HCT116 (cell line): Measurements from ENCODE around the gene SNAPC2. TPM values are rescaled to one million over a fixed set of nuclear protein-coding genes. Genes with fewer than 3 reads are reported as not detected.
A peak's percentile ranks its signal among the peaks of the same experiment; 100 is the strongest.

Experiments used
- ATAC-seq: fragments of 200-7000 bp; cut with Tn5 transposase; 2 replicates; pipeline ENCODE4 v1.9.1; 2020; ENCODE audit warnings: mild to moderate bottlenecking, moderate library complexity
- BruUV-seq: library from RNA; stranded (reverse); fragments of 400-500 nt; replicated peaks from 2 replicates; lab custom pipeline; 2021; lab: Mats Ljungman, UMichigan
- CTCF ChIA-PET: fragments of 300-600 bp; sonication (Branson Sonifier 250); formaldehyde crosslinking; loops from one replicate; lab custom pipeline; 2021; ENCODE audit warnings: antibody characterized with exemption; lab: Charles Lee
- POLR2A ChIA-PET: fragments of 300-600, 350-600 bp; sonication (Branson Sonifier 250); formaldehyde crosslinking; loops from one replicate; lab custom pipeline; 2021; ENCODE audit warnings: antibody characterized with exemption; lab: Charles Lee
- RAD21 ChIA-PET, 2 experiments: fragments of 300-600 bp; sonication (Branson Sonifier 250); formaldehyde crosslinking; loops; one replicate each; lab custom pipeline; 2023; ENCODE audit warnings: low total read pairs in 2 of 2; ENCODE audit not compliant: uncharacterized antibody in 2 of 2, unreplicated experiment in 2 of 2, low non-redundant PET in 1 of 2; lab: Charles Lee
- DNase-seq: peaks from one replicate; pipeline ENCODE4 v3.0.0-alpha.2; 2010; ENCODE audit warnings: low read depth, low spot score
- H2AFZ ChIP-seq: fragments of 200-600 bp; shearing (Covaris generic), sonication (generic); 2 replicates; pipeline ENCODE4 v1.6.1; 2017; ENCODE audit warnings: low read depth, mixed run types, mixed read lengths, antibody characterized with exemption, low read length; ENCODE audit not compliant: poor library complexity, severe bottlenecking
- H3K27ac ChIP-seq: 2 replicates; pipeline ENCODE4 v1.5.1; 2012; ENCODE audit warnings: low read depth, low read length
- H3K27me3 ChIP-seq: fragments of 200-600 bp; sonication (generic); 2 replicates; pipeline ENCODE4 v1.6.1; 2016; ENCODE audit warnings: mixed run types, low read length, mixed read lengths; ENCODE audit not compliant: insufficient read depth
- H3K36me3 ChIP-seq, 2 experiments: fragments of 200-500 bp in 1 of 2; fragments of 200-600 bp in 1 of 2; sonication (Bioruptor generic) in 1 of 2; sonication (generic) in 1 of 2; 2 replicates each; pipeline versions ENCODE4 v1.5.1 to v1.6.1; 2014 to 2016; ENCODE audit warnings: low read length in 2 of 2, inconsistent platforms in 1 of 2, mixed read lengths in 1 of 2, mixed run types in 1 of 2; ENCODE audit not compliant: insufficient read depth in 2 of 2, control insufficient read depth in 1 of 2
- H3K4me1 ChIP-seq, 2 experiments: fragments of 200-600 bp in 1 of 2; sonication (generic) in 1 of 2; 2 replicates each; pipeline versions ENCODE4 v1.5.1 to v1.6.1; 2012 to 2017; ENCODE audit warnings: low read length in 2 of 2, inconsistent platforms in 1 of 2, mild to moderate bottlenecking in 1 of 2, mixed read lengths in 1 of 2, mixed run types in 1 of 2, moderate library complexity in 1 of 2; ENCODE audit not compliant: insufficient read depth in 2 of 2, control insufficient read depth in 1 of 2
- H3K4me2 ChIP-seq: fragments of 200-600 bp; sonication (generic); 2 replicates; pipeline ENCODE4 v1.6.1; 2017; ENCODE audit warnings: mixed run types, low read length, mixed read lengths
- H3K4me3 ChIP-seq, 2 experiments: fragments of 200-600 bp in 1 of 2; sonication (generic) in 1 of 2; replicated peaks in 1 of 2; 2 replicates each; pipeline ENCODE4 v1.5.1; 2011 to 2016; ENCODE audit warnings: low read length in 2 of 2, control low read depth in 1 of 2, low read depth in 1 of 2, mild to moderate bottlenecking in 1 of 2, mixed read lengths in 1 of 2, mixed run types in 1 of 2
- H3K79me2 ChIP-seq: fragments of 200-600 bp; sonication (generic); 2 replicates; pipeline ENCODE4 v1.6.1; 2017; ENCODE audit warnings: mild to moderate bottlenecking, mixed run types, low read length, moderate library complexity, mixed read lengths; ENCODE audit not compliant: insufficient read depth
- H3K9ac ChIP-seq: fragments of 200-600 bp; sonication (generic); 2 replicates; pipeline ENCODE4 v1.6.1; 2016; ENCODE audit warnings: low read length, mixed read lengths
- H3K9me2 ChIP-seq: fragments of 200-600 bp; sonication (generic), shearing (Covaris generic); 2 replicates; pipeline ENCODE4 v1.6.1; 2017; ENCODE audit warnings: mixed run types, mild to moderate bottlenecking, moderate library complexity; ENCODE audit not compliant: insufficient read depth
- H3K9me3 ChIP-seq, 2 experiments: fragments of 200-500 bp in 1 of 2; fragments of 200-600 bp in 1 of 2; sonication (Bioruptor generic) in 1 of 2; sonication (generic) in 1 of 2; 2 replicates each; pipeline ENCODE4 v1.6.1; 2014 to 2017; ENCODE audit warnings: low read length in 2 of 2, mixed read lengths in 2 of 2, inconsistent platforms in 1 of 2, low read depth in 1 of 2, mild to moderate bottlenecking in 1 of 2, mixed run types in 1 of 2, moderate library complexity in 1 of 2; ENCODE audit not compliant: control insufficient read depth in 1 of 2, insufficient read depth in 1 of 2
- H4K20me1 ChIP-seq: fragments of 200-600 bp; sonication (generic), shearing (Covaris generic); 2 replicates; pipeline ENCODE4 v1.6.1; 2017; ENCODE audit warnings: mixed run types, mild to moderate bottlenecking, moderate library complexity; ENCODE audit not compliant: insufficient read depth
- CBX3 ChIP-seq: IDR thresholded peaks from 2 replicates; pipeline ENCODE4 v1.6.1; 2012; ENCODE audit warnings: low read depth
- CEBPB ChIP-seq: IDR thresholded peaks from 2 replicates; pipeline ENCODE4 v1.6.1; 2012; ENCODE audit warnings: low read depth
- JUND ChIP-seq: IDR thresholded peaks from 2 replicates; pipeline ENCODE4 v1.6.1; 2012
- POLR2A ChIP-seq: IDR thresholded peaks from 2 replicates; pipeline ENCODE4 v1.7.0; 2011; ENCODE audit warnings: borderline replicate concordance; ENCODE audit not compliant: insufficient read depth, insufficient read length; ENCODE audit errors: extremely low read depth
- POLR2AphosphoS5 ChIP-seq: IDR thresholded peaks from 2 replicates; pipeline ENCODE4 v1.6.1; 2011; ENCODE audit warnings: mild to moderate bottlenecking, low read depth, low read length, moderate library complexity
- RAD21 ChIP-seq: IDR thresholded peaks from 2 replicates; pipeline ENCODE4 v1.6.1; 2012; ENCODE audit warnings: low read depth, mild to moderate bottlenecking
- SIN3A ChIP-seq: IDR thresholded peaks from 2 replicates; pipeline ENCODE4 v1.6.1; 2012; ENCODE audit warnings: low read depth
- SP1 ChIP-seq: IDR thresholded peaks from 2 replicates; pipeline ENCODE4 v1.6.1; 2012; ENCODE audit warnings: low read depth
- SRF ChIP-seq: IDR thresholded peaks from 2 replicates; pipeline ENCODE4 v1.6.1; 2012; ENCODE audit warnings: low read depth
- ZFX ChIP-seq: fragments of 450-650 bp; IDR thresholded peaks from 2 replicates; pipeline ENCODE4 v1.6.1; 2017
- ZNF274 ChIP-seq: fragments of 200-500 bp; sonication (Bioruptor generic); IDR thresholded peaks from 2 replicates; pipeline ENCODE4 v1.6.1; 2014; ENCODE audit warnings: mild to moderate bottlenecking, low read depth, low read length, inconsistent platforms
- intact Hi-C: fragments of 100-400 bp; cut with micrococcal nuclease; formaldehyde crosslinking; loops from 2 replicates; pipeline ENCODE4 v1.10.0; 2022
- total RNA-seq: library from RNA; stranded (reverse); gene quantifications from one replicate; pipeline ENCODE4 v1.2.1, GENCODE V29; 2021; ENCODE audit not compliant: unreplicated experiment
- TF ChIP-seq, protein P1 (sequence below): IDR thresholded peaks from 2 replicates; pipeline ENCODE4 v1.6.1; 2011; ENCODE audit warnings: mild to moderate bottlenecking, low read length, moderate library complexity; ENCODE audit not compliant: insufficient replicate concordance; ENCODE audit errors: extremely low read depth
- TF ChIP-seq, protein P2 (sequence below), 3 experiments: fragments of 200-600 bp in 1 of 3; sonication (generic) in 1 of 3; IDR thresholded peaks in 2 of 3; conservative IDR thresholded peaks in 1 of 3; 2 replicates each; pipeline ENCODE4 v1.5.1; 2012 to 2017; ENCODE audit warnings: low read depth in 2 of 3, low read length in 2 of 3, antibody characterized with exemption in 1 of 3, borderline replicate concordance in 1 of 3, control low read depth in 1 of 3, mild to moderate bottlenecking in 1 of 3, mixed read lengths in 1 of 3, mixed run types in 1 of 3, moderate library complexity in 1 of 3; ENCODE audit not compliant: insufficient read depth in 1 of 3
- TF ChIP-seq, protein P3 (sequence below): IDR thresholded peaks from 2 replicates; pipeline ENCODE4 v1.6.1; 2012
- TF ChIP-seq, protein P4 (sequence below): IDR thresholded peaks from 2 replicates; pipeline ENCODE4 v1.6.1; 2012

Gene SNAPC2
- total RNA-seq, 1 experiment from 2014 or later: 42.9 TPM

DNA sequence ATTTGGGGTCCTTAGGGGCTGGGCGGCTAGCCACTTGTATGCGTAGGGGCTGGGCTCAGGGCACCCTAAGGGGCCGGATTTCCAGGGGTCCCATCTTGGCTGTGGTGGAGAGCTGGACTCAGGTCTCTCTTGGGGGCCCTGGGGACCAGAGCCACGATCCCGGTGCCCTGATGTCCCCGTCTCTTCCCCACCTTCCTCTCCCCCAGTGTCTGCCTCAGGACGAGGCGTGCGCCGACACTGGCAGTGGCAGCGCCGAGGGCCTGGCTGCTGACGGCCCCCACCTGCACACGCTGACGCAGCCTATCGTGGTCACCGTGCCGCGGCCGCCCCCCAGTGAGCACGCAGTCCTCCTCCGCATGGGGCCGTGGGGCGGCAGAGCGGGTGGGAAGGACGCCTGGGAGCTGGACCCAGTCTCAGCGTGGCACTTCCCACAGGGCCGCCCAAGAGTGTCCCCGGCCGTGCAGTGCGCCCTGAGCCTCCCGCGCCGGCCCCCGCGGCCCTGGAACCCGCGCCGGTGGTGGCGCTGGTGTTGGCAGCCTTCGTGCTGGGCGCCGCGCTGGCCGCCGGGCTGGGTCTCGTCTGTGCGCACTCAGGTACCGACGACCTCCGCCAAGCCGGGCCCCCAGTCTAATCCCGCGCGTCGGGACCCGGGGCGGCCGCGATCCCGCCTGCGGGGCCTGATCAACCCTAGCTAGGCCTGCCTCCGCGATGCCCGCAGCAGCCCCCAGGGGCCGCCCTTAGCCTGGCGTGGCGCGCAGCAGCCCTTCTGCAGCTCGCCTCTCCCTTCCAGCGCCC, 2.7 kb upstream of the SNAPC2 start:
- peak; percentile 51 for ATAC-seq

More for the DNA sequence above, 2.7 kb upstream of the SNAPC2 start:
- Histone ChIP-seq H4K20me1 (no peaks in the 10 kb centered on the region), H3K27me3 (no peaks in the 10 kb centered on the region), H2AFZ (peak overlapping the region; percentile 14), H3K4me2 (peak overlapping the region; percentile 91), H3K79me2 (peaks cover 10% of the 10 kb centered on the region; the same call in 1 of the 2 replicates), H3K4me3 (peak overlapping the region; percentile 66 to 74), H3K36me3 (peaks cover 0 to 7% of the 10 kb centered on the region in 2 experiments; a peak in 3 of 4 replicates), H3K9me3 (no peaks in the 10 kb centered on the region), H3K9ac (peak overlapping the region; percentile 89), H3K27ac (peak overlapping the region; percentile 89), H3K9me2 (no peaks in the 10 kb centered on the region), H3K4me1 (peaks cover 21 to 57% of the 10 kb centered on the region in 2 experiments; a peak in 3 of 4 replicates)
- DNase-seq: no peak
- peak; percentile 57 for TF ChIP-seq POLR2A
- TF ChIP-seq, protein P1, sequence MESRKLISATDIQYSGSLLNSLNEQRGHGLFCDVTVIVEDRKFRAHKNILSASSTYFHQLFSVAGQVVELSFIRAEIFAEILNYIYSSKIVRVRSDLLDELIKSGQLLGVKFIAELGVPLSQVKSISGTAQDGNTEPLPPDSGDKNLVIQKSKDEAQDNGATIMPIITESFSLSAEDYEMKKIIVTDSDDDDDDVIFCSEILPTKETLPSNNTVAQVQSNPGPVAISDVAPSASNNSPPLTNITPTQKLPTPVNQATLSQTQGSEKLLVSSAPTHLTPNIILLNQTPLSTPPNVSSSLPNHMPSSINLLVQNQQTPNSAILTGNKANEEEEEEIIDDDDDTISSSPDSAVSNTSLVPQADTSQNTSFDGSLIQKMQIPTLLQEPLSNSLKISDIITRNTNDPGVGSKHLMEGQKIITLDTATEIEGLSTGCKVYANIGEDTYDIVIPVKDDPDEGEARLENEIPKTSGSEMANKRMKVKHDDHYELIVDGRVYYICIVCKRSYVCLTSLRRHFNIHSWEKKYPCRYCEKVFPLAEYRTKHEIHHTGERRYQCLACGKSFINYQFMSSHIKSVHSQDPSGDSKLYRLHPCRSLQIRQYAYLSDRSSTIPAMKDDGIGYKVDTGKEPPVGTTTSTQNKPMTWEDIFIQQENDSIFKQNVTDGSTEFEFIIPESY: no peak
- TF ChIP-seq ZNF274: no peak
- TF ChIP-seq CEBPB: no peak
- TF ChIP-seq POLR2AphosphoS5: peak; percentile 41
- TF ChIP-seq, protein P2, sequence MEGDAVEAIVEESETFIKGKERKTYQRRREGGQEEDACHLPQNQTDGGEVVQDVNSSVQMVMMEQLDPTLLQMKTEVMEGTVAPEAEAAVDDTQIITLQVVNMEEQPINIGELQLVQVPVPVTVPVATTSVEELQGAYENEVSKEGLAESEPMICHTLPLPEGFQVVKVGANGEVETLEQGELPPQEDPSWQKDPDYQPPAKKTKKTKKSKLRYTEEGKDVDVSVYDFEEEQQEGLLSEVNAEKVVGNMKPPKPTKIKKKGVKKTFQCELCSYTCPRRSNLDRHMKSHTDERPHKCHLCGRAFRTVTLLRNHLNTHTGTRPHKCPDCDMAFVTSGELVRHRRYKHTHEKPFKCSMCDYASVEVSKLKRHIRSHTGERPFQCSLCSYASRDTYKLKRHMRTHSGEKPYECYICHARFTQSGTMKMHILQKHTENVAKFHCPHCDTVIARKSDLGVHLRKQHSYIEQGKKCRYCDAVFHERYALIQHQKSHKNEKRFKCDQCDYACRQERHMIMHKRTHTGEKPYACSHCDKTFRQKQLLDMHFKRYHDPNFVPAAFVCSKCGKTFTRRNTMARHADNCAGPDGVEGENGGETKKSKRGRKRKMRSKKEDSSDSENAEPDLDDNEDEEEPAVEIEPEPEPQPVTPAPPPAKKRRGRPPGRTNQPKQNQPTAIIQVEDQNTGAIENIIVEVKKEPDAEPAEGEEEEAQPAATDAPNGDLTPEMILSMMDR (IDR thresholded peaks at IDR 0.05 in 2 of 3, conservative IDR thresholded peaks at IDR 0.05 in 1 of 3; ENCODE audit: borderline replicate concordance in 1 of 3, insufficient read depth in 1 of 3, low read depth in 2 of 3, low read length in 2 of 3): peak in 2 of 3 experiments; percentile 69 to 79; a peak in 4 of 6 replicates
- TF ChIP-seq SRF: no peak
- TF ChIP-seq, protein P3, sequence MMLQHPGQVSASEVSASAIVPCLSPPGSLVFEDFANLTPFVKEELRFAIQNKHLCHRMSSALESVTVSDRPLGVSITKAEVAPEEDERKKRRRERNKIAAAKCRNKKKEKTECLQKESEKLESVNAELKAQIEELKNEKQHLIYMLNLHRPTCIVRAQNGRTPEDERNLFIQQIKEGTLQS: no peak
- no peak for TF ChIP-seq JUND
- TF ChIP-seq, protein P4, sequence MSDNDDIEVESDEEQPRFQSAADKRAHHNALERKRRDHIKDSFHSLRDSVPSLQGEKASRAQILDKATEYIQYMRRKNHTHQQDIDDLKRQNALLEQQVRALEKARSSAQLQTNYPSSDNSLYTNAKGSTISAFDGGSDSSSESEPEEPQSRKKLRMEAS: peak; percentile 86
- peak; percentile 94 for TF ChIP-seq ZFX
- 0 out of 2 replicates have a peak, but pooled peaks have one; percentile 10 for TF ChIP-seq CBX3
- no peak for TF ChIP-seq SP1
- TF ChIP-seq RAD21: peak; percentile 68
- TF ChIP-seq SIN3A: peak; percentile 72; the same call in 1 of the 2 replicates
- ChIA-PET RAD21 (no interaction called here), POLR2A (interaction anchor here (1.3 to 1.7 kb wide), 2 partner anchors 14 to 26 kb away, joined by 5 to 6 read pairs; partner anchors contain the start of genes MAP2K7 and TIMM44), CTCF (interaction anchor here (0.8 to 5.2 kb wide), 6 partner anchors 12 to 85 kb away, joined by 3 to 30 read pairs (median 4); partner anchors contain the start of genes MAP2K7 and TIMM44)
- no TSS peak for BruUV-seq
- intact Hi-C loops: no loop called here
